K562 (cell line): ENCODE results near the gene BACE1-AS. TPM values are rescaled to one million over a fixed set of nuclear protein-coding genes. Genes with fewer than 3 reads are reported as not detected.

Experiments used
- ATAC-seq: fragments of 200-7000 bp; cut with Tn5 transposase; 3 replicates; pipeline ENCODE4 v1.9.1; 2020; ENCODE audit warnings: moderate library complexity
- BruUV-seq: library from RNA; stranded (reverse); fragments of 400-500 nt; replicated peaks from 2 replicates; lab custom pipeline; 2021; lab: Mats Ljungman, UMichigan
- CTCF ChIA-PET: fragments of 300-600 bp; formaldehyde crosslinking; extraction: SDS; loops from one replicate; lab custom pipeline; 2021; ENCODE audit warnings: low intra/inter-chr PET ratio; lab: Yijun Ruan, JAX
- POLR2A ChIA-PET: fragments of 300-600, 350-650 bp; sonication (Branson Sonifier 250); formaldehyde crosslinking; extraction: SDS; loops from one replicate; lab custom pipeline; 2021; ENCODE audit warnings: antibody characterized with exemption, inconsistent platforms; lab: Yijun Ruan, JAX
- DNase-seq, 4 experiments: peaks; one replicate each; pipeline versions ENCODE4 v3.0.0 to v3.0.0-alpha.2; 2011 to 2018; ENCODE audit warnings: low spot score in 3 of 4, mixed read lengths in 3 of 4; ENCODE audit errors: extremely low read depth in 1 of 4
- FAIRE-seq: peaks from 2 replicates; lab custom pipeline; 2011; peaks lifted over from hg19 to GRCh38; lab: Jason Lieb, UNC
- H2AFZ ChIP-seq: 2 replicates; pipeline ENCODE4 v1.6.0; 2011; ENCODE audit warnings: low read depth, low read length, control low read depth, inconsistent platforms
- H3K27ac ChIP-seq: fragments of 200-600 bp; 3 replicates; pipeline ENCODE4 v1.8.0; 2011; ENCODE audit warnings: low read depth, mild to moderate bottlenecking, control low read depth, inconsistent platforms, low read length, moderate library complexity, mixed read lengths; ENCODE audit errors: extremely low read depth
- H3K27me3 ChIP-seq, 2 experiments: fragments of 300-600 bp in 1 of 2; 2 replicates in 1 of 2; 3 replicates in 1 of 2; pipeline versions ENCODE4 v1.6.0 to v1.8.0; 2011; ENCODE audit warnings: inconsistent platforms in 2 of 2, low read length in 2 of 2, mild to moderate bottlenecking in 1 of 2, mixed read lengths in 1 of 2, moderate library complexity in 1 of 2; ENCODE audit not compliant: control insufficient read depth in 2 of 2, insufficient read depth in 2 of 2
- H3K36me3 ChIP-seq: fragments of 300-600 bp; 3 replicates; pipeline ENCODE4 v1.8.0; 2011; ENCODE audit warnings: mild to moderate bottlenecking, low read length, inconsistent platforms; ENCODE audit not compliant: control insufficient read depth, insufficient read depth
- H3K4me1 ChIP-seq, 2 experiments: fragments of 200-600 bp in 1 of 2; replicated peaks in 1 of 2; 2 replicates in 1 of 2; 3 replicates in 1 of 2; pipeline versions ENCODE4 v1.5.1 to v1.8.0; 2011; ENCODE audit warnings: inconsistent platforms in 2 of 2, low read length in 2 of 2, mild to moderate bottlenecking in 1 of 2, mixed read lengths in 1 of 2, moderate library complexity in 1 of 2; ENCODE audit not compliant: control insufficient read depth in 2 of 2, insufficient read depth in 2 of 2
- H3K4me2 ChIP-seq: 2 replicates; pipeline ENCODE4 v1.6.1; 2011; ENCODE audit warnings: low read length, control low read depth, inconsistent platforms, mixed read lengths; ENCODE audit not compliant: insufficient read depth
- H3K4me3 ChIP-seq: fragments of 200-600 bp; sonication (generic), shearing (Covaris generic); 2 replicates; pipeline ENCODE4 v1.5.1; 2016; ENCODE audit warnings: control low read depth, inconsistent platforms
- H3K79me2 ChIP-seq: fragments of 200-600 bp; 3 replicates; pipeline ENCODE4 v1.8.0; 2011; ENCODE audit warnings: low read length, inconsistent platforms; ENCODE audit not compliant: control insufficient read depth, insufficient read depth
- H3K9ac ChIP-seq, 2 experiments: 2 replicates each; pipeline versions ENCODE4 v1.6.0 to v1.6.1; 2011; ENCODE audit warnings: low read depth in 2 of 2, low read length in 2 of 2, control low read depth in 1 of 2, inconsistent platforms in 1 of 2, mild to moderate bottlenecking in 1 of 2, mixed read lengths in 1 of 2; ENCODE audit not compliant: insufficient read depth in 1 of 2
- H3K9me1 ChIP-seq: one replicate; pipeline ENCODE4 v1.6.0; 2011; ENCODE audit warnings: inconsistent platforms, mild to moderate bottlenecking, low read length, moderate library complexity; ENCODE audit not compliant: control insufficient read depth, insufficient read depth
- H3K9me3 ChIP-seq: replicated peaks from 2 replicates; pipeline ENCODE4 v1.5.1; 2011; ENCODE audit warnings: low read depth, low read length, inconsistent platforms; ENCODE audit not compliant: control insufficient read depth, insufficient read depth
- H4K20me1 ChIP-seq: replicated peaks from 2 replicates; pipeline ENCODE4 v1.6.1; 2011; ENCODE audit warnings: low read length, inconsistent platforms, mixed read lengths; ENCODE audit not compliant: control insufficient read depth, insufficient read depth
- C11orf30 ChIP-seq: fragments of 450-650 bp; IDR thresholded peaks from 2 replicates; pipeline ENCODE4 v1.6.1; 2016; ENCODE audit warnings: low read depth, mild to moderate bottlenecking
- CBX2 ChIP-seq: fragments of 200-600 bp; sonication (generic); IDR thresholded peaks from one replicate; pipeline ENCODE4 v1.6.1; 2012; ENCODE audit warnings: mild to moderate bottlenecking, low read length, inconsistent platforms; ENCODE audit not compliant: insufficient read depth, poor library complexity, severe bottlenecking
- CHD4 ChIP-seq: fragments of 200-600 bp; sonication (generic); IDR thresholded peaks from 3 replicates; pipeline ENCODE4 v1.6.1; 2012; ENCODE audit warnings: low read depth, mild to moderate bottlenecking, mixed read lengths, low read length, inconsistent platforms; ENCODE audit not compliant: insufficient read depth, insufficient replicate concordance, poor library complexity, severe bottlenecking
- GTF2A2 ChIP-seq: IDR thresholded peaks from 2 replicates; pipeline ENCODE4 v1.6.1; 2016; ENCODE audit warnings: mild to moderate bottlenecking, missing genetic modification characterization, missing compliant biosample characterization
- HSF4 ChIP-seq: fragments of 250-450 bp; sonication (Bioruptor Pico); IDR thresholded peaks from 2 replicates; pipeline ENCODE4 v2.1.2; 2022; ENCODE audit warnings: mild to moderate bottlenecking, moderate library complexity, borderline replicate concordance
- NR2C1 ChIP-seq, 2 experiments: fragments of 450-650 bp; IDR thresholded peaks; 2 replicates each; pipeline ENCODE4 v1.6.1; 2017; ENCODE audit warnings: mild to moderate bottlenecking in 2 of 2, antibody characterized with exemption in 1 of 2, inconsistent platforms in 1 of 2, missing compliant biosample characterization in 1 of 2, missing genetic modification characterization in 1 of 2
- PTTG1 ChIP-seq: fragments of 450-650 bp; IDR thresholded peaks from 2 replicates; pipeline ENCODE4 v1.6.1; 2016; ENCODE audit warnings: low read depth, mild to moderate bottlenecking, missing genetic modification characterization, missing compliant biosample characterization
- SLC30A9 ChIP-seq: fragments of 250-450 bp; sonication (Bioruptor Pico); IDR thresholded peaks from 2 replicates; pipeline ENCODE4 v1.8.0; 2022; ENCODE audit warnings: mild to moderate bottlenecking, moderate library complexity
- STAG1 ChIP-seq: sonication (generic); formaldehyde crosslinking; IDR thresholded peaks from 2 replicates; pipeline ENCODE4 v1.5.0; 2020; ENCODE audit warnings: missing genetic modification reagents, borderline replicate concordance
- TAF7 ChIP-seq: fragments of 450-650 bp; IDR thresholded peaks from 2 replicates; pipeline ENCODE4 v1.6.1; 2016; ENCODE audit warnings: missing genetic modification characterization, missing compliant biosample characterization
- ZC3H4 ChIP-seq: sonication (generic); formaldehyde crosslinking; IDR thresholded peaks from 2 replicates; pipeline ENCODE4 v1.9.0; 2021; ENCODE audit warnings: missing genetic modification reagents, borderline replicate concordance
- ZNF133 ChIP-seq: fragments of 250-450 bp; sonication (Bioruptor Pico); IDR thresholded peaks from 2 replicates; pipeline ENCODE4 v1.4.0; 2020; ENCODE audit warnings: mild to moderate bottlenecking
- ZNF407 ChIP-seq: fragments of 450-650 bp; IDR thresholded peaks from 2 replicates; pipeline ENCODE4 v1.6.1; 2016; ENCODE audit warnings: low read depth
- ZNF79 ChIP-seq: fragments of 250-450 bp; sonication (Bioruptor Pico); IDR thresholded peaks from 2 replicates; pipeline ENCODE4 v1.4.0; 2020; ENCODE audit warnings: low read depth, mild to moderate bottlenecking, moderate library complexity
- WGBS: fragments of 100-300 bp; shearing (Covaris generic); methylation state at CpG from one replicate; pipeline ENCODE4 v1.1.6; 2016; ENCODE audit warnings: low coverage, mixed read lengths; ENCODE audit not compliant: insufficient coverage; ENCODE audit errors: missing lambda C conversion rate; 5-methylcytosine and 5-hydroxymethylcytosine counted together
- in situ Hi-C: fragments of 300-500 bp; cut with MboI; formaldehyde crosslinking; loops from 4 replicates; pipeline ENCODE4 v1.15.0; 2018; ENCODE audit warnings: inconsistent platforms, mixed read lengths
- intact Hi-C: fragments of 100-400 bp; cut with micrococcal nuclease; formaldehyde crosslinking; loops from 2 replicates; pipeline ENCODE4 v1.14.2; 2022
- polyA plus RNA-seq, 8 experiments: library from polyadenylated mRNA; depleted of rRNA in 4 of 8; stranded (reverse) in 5 of 8; unstranded in 3 of 8; fragments of >200 nt; fragmentation: Nextera tagmentation in 2 of 8; fragmentation: Illumina TruSeq in 1 of 8; extraction: Ambion mirVana in 2 of 8; extraction: Trizol in 1 of 8; gene quantifications; 2 replicates each; pipeline versions ENCODE4 v1.2.1 to v1.2.3, GENCODE V29; 2011 to 2014; ENCODE audit warnings: inconsistent platforms in 1 of 8, missing spikeins in 1 of 8
- total RNA-seq, 7 experiments: library from RNA; depleted of rRNA in 6 of 7; stranded (reverse); fragments of >200 nt in 6 of 7; fragmentation: Illumina TruSeq in 2 of 7; extraction: Trizol in 2 of 7; gene quantifications; 2 replicates each; pipeline versions ENCODE4 v1.2.1 to v1.2.3, GENCODE V29; 2011 to 2021; ENCODE audit warnings: low replicate concordance in 1 of 7
- TF ChIP-seq, protein P1 (sequence below): sonication (generic); IDR thresholded peaks from 2 replicates; pipeline ENCODE4 v1.6.1; 2016

The BACE1-AS gene
- total and polyA plus RNA-seq, 9 of the 15 experiments (the other 6 are each of a cell fraction or from before 2014, with no cell fraction given) = 2.2 to 8.2 (median 3.8) TPM

DNA sequence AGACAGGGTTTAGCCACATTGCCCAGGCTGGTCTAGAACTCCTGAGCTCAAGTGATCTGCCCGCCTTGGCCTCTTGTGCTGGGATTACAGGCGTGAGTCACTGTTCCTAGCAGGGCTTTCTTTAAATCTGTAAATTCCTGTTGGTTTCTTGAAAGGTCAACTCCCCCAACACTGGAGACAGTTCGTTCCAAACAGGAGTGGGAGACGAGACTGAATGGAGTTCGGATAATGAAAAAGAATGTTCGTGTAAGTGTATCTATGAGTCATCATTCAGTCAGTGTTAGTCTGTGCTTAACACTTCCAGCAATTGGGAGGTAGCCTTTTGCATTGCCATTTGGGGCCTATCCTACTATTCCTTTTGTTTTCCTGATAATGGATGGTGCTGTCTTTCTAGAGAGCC is 10.0 kb upstream of the BACE1-AS start:
- no peaks in the 10 kb centered on the region for H3K9me3 ChIP-seq
- no peak for ATAC-seq
- peaks cover 52% of the 10 kb centered on the region for H3K36me3 ChIP-seq
- H3K79me2 ChIP-seq = no peaks in the 10 kb centered on the region
- H3K27me3 ChIP-seq = no peaks in the 10 kb centered on the region
- no peak for FAIRE-seq
- BruUV-seq = no TSS peak
- in situ Hi-C loops (no loop called here), intact Hi-C loops (no loop called here)
- H3K4me2 ChIP-seq = no peak overlapping the region
- no peak overlapping the region for H3K4me3 ChIP-seq
- H3K9me1 ChIP-seq = no peaks in the 10 kb centered on the region
- POLR2A ChIA-PET = no interaction called here
- H2AFZ ChIP-seq = no peak overlapping the region
- no peak overlapping the region for H3K9ac ChIP-seq
- CTCF ChIA-PET = no interaction called here
- H4K20me1 ChIP-seq = peaks cover 3% of the 10 kb centered on the region; the same call in 1 of the 2 replicates
- 84% methylated on average over 6 of the region's 6 CpGs for whole genome bisulfite sequencing
- no peak for DNase-seq
- H3K27ac ChIP-seq = no peak overlapping the region
- H3K4me1 ChIP-seq = peaks cover 0 to 5% of the 10 kb centered on the region in 2 experiments; a peak in 3 of 5 replicates
- TF ChIP-seq, protein P1, sequence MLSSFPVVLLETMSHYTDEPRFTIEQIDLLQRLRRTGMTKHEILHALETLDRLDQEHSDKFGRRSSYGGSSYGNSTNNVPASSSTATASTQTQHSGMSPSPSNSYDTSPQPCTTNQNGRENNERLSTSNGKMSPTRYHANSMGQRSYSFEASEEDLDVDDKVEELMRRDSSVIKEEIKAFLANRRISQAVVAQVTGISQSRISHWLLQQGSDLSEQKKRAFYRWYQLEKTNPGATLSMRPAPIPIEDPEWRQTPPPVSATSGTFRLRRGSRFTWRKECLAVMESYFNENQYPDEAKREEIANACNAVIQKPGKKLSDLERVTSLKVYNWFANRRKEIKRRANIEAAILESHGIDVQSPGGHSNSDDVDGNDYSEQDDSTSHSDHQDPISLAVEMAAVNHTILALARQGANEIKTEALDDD = no peak
- no peak for TF ChIP-seq ZNF79 (CRISPR knock-in tag)
- TF ChIP-seq C11orf30 = no peak
- TF ChIP-seq STAG1 (CRISPR knock-in tag) = no peak
- no peak for TF ChIP-seq GTF2A2 (tag)
- TF ChIP-seq HSF4 (CRISPR knock-in tag) = no peak
- no peak for TF ChIP-seq CHD4
- TF ChIP-seq SLC30A9 (CRISPR knock-in tag) = no peak
- TF ChIP-seq ZNF133 = no peak
- no peak for TF ChIP-seq NR2C1 (IDR thresholded peaks at IDR 0.05)
- TF ChIP-seq NR2C1 (tag; IDR thresholded peaks at IDR 0.05) = no peak
- TF ChIP-seq ZNF407 = no peak
- no peak for TF ChIP-seq TAF7 (tag)
- TF ChIP-seq PTTG1 (tag) = no peak
- no peak for TF ChIP-seq CBX2
- no peak for TF ChIP-seq ZC3H4
